OCI-LY7 (cell line): ENCODE data around the gene PGGHG. TPM values are rescaled to one million over a fixed set of nuclear protein-coding genes. Genes with fewer than 3 reads are reported as not detected.

Experiments
- BruUV-seq: library from RNA; stranded (reverse); fragments of 400-500 nt; replicated peaks from 2 replicates; lab custom pipeline; 2021; lab: Mats Ljungman, UMichigan
- CTCF ChIA-PET: fragments of 300-600 bp; sonication (Branson Sonifier 250); formaldehyde crosslinking; loops from one replicate; lab custom pipeline; 2022; ENCODE audit warnings: antibody characterized with exemption; ENCODE audit not compliant: unreplicated experiment; lab: Charles Lee
- POLR2A ChIA-PET: fragments of 300-600 bp; sonication (Branson Sonifier 250); formaldehyde crosslinking; loops from one replicate; lab custom pipeline; 2022; ENCODE audit warnings: antibody characterized with exemption; lab: Charles Lee
- DNase-seq: peaks from one replicate; pipeline ENCODE4 v3.0.0-alpha.2; 2015; ENCODE audit warnings: low spot score
- H2AFZ ChIP-seq: fragments of 200-600 bp; sonication (generic), shearing (Covaris generic); 2 replicates; pipeline ENCODE4 v1.6.1; 2014; ENCODE audit warnings: mild to moderate bottlenecking, antibody characterized with exemption, low read length, moderate library complexity
- H3K27ac ChIP-seq: fragments of 200-600 bp; sonication (generic); 2 replicates; pipeline ENCODE4 v1.5.1; 2014; ENCODE audit warnings: mixed run types, low read depth, mild to moderate bottlenecking, moderate library complexity, low read length, inconsistent platforms; ENCODE audit not compliant: poor library complexity, severe bottlenecking
- H3K36me3 ChIP-seq: fragments of 200-600 bp; sonication (generic); 2 replicates; pipeline ENCODE4 v1.6.1; 2014; ENCODE audit warnings: mild to moderate bottlenecking, antibody characterized with exemption, low read length, moderate library complexity, mixed read lengths; ENCODE audit not compliant: insufficient read depth
- H3K4me1 ChIP-seq: fragments of 200-600 bp; sonication (generic); 2 replicates; pipeline ENCODE4 v1.5.1; 2014; ENCODE audit warnings: mild to moderate bottlenecking, low read length; ENCODE audit not compliant: insufficient read depth, poor library complexity, severe bottlenecking
- H3K4me2 ChIP-seq: fragments of 200-600 bp; sonication (generic); 2 replicates; pipeline ENCODE4 v1.6.1; 2014; ENCODE audit warnings: mild to moderate bottlenecking, low read length
- H3K4me3 ChIP-seq: fragments of 200-600 bp; sonication (generic); 2 replicates; pipeline ENCODE4 v1.5.1; 2014; ENCODE audit warnings: mild to moderate bottlenecking, low read depth, low read length; ENCODE audit not compliant: poor library complexity, severe bottlenecking
- H3K79me2 ChIP-seq: fragments of 200-600 bp; sonication (generic); 2 replicates; pipeline ENCODE4 v1.6.1; 2016; ENCODE audit warnings: low read depth, mild to moderate bottlenecking, low read length, moderate library complexity, mixed read lengths; ENCODE audit not compliant: insufficient read depth
- H3K9me2 ChIP-seq: fragments of 200-600 bp; sonication (generic); 2 replicates; pipeline ENCODE4 v1.6.1; 2016; ENCODE audit warnings: mild to moderate bottlenecking, low read length, mixed read lengths; ENCODE audit not compliant: insufficient read depth
- H3K9me3 ChIP-seq: fragments of 200-600 bp; sonication (generic); 2 replicates; pipeline ENCODE4 v1.6.1; 2014; ENCODE audit warnings: mild to moderate bottlenecking, mixed run types, low read length, mixed read lengths
- H4K20me1 ChIP-seq: fragments of 200-600 bp; sonication (generic); 2 replicates; pipeline ENCODE4 v1.6.1; 2014; ENCODE audit warnings: mild to moderate bottlenecking, antibody characterized with exemption, low read length, moderate library complexity, mixed read lengths; ENCODE audit not compliant: insufficient read depth
- CTCF ChIP-seq: fragments of 200-600 bp; sonication (generic); conservative IDR thresholded peaks from 2 replicates; pipeline ENCODE4 v1.5.1; 2014; ENCODE audit warnings: mild to moderate bottlenecking, antibody characterized with exemption, low read length, moderate library complexity, mixed read lengths
- EZH2phosphoT487 ChIP-seq: fragments of 200-600 bp; sonication (generic); IDR thresholded peaks from 2 replicates; pipeline ENCODE4 v1.6.1; 2018; ENCODE audit warnings: low read depth, borderline replicate concordance, mild to moderate bottlenecking, mixed run types, antibody characterized with exemption, low read length, moderate library complexity, mixed read lengths
- intact Hi-C: fragments of 100-400 bp; cut with micrococcal nuclease; formaldehyde crosslinking; loops from one replicate; pipeline ENCODE4 v1.10.0; 2022; ENCODE audit not compliant: unreplicated experiment
- total RNA-seq, 2 experiments: library from RNA; depleted of rRNA in 1 of 2; stranded (reverse); fragments of >200 nt in 1 of 2; shearing (Covaris generic) in 1 of 2; gene quantifications; 2 replicates each; pipeline ENCODE4 v1.2.3, GENCODE V29; 2014 to 2022

The PGGHG gene
- total RNA-seq, 2 experiments from 2014 or later = 0.93 to 6.3 TPM

GRCh38 chr11:297051-297585 is 8.2 kb downstream of the PGGHG start:
- CTCF ChIA-PET = no interaction called here

GRCh38 chr11:297586-298405 is 8.9 kb downstream of the PGGHG start:
- intact Hi-C loops = no loop called here
- peaks cover under 1% of the 10 kb centered on the region for H3K4me1 ChIP-seq
- POLR2A ChIA-PET = no interaction called here
- no TSS peak for BruUV-seq
- H2AFZ ChIP-seq = no peak overlapping the region
- H3K9me3 ChIP-seq = no peaks in the 10 kb centered on the region
- H3K36me3 ChIP-seq = no peaks in the 10 kb centered on the region
- no peaks in the 10 kb centered on the region for H3K9me2 ChIP-seq
- no peak for DNase-seq
- H3K4me2 ChIP-seq = no peak overlapping the region
- no peak overlapping the region for H3K27ac ChIP-seq
- no peaks in the 10 kb centered on the region for H4K20me1 ChIP-seq
- no peaks in the 10 kb centered on the region for H3K79me2 ChIP-seq
- TF ChIP-seq CTCF = no peak
- TF ChIP-seq EZH2phosphoT487 = no peak
- CTCF ChIA-PET = no interaction called here
- H3K4me3 ChIP-seq = no peak overlapping the region

More at GRCh38 chr11:297051-297585, 8.2 kb downstream of the PGGHG start:
- DNase-seq = no peak
- POLR2A ChIA-PET = no interaction called here
- intact Hi-C loops = no loop called here
- H2AFZ ChIP-seq = no peak overlapping the region
- no peak overlapping the region for H3K4me3 ChIP-seq
- TF ChIP-seq CTCF (no peak), EZH2phosphoT487 (no peak)
- H3K4me1 ChIP-seq = no peaks in the 10 kb centered on the region
- H3K79me2 ChIP-seq = no peaks in the 10 kb centered on the region
- H3K9me3 ChIP-seq = no peaks in the 10 kb centered on the region
- no peaks in the 10 kb centered on the region for H3K36me3 ChIP-seq
- no peak overlapping the region for H3K4me2 ChIP-seq
- no TSS peak for BruUV-seq
- no peaks in the 10 kb centered on the region for H3K9me2 ChIP-seq
- no peaks in the 10 kb centered on the region for H4K20me1 ChIP-seq
- no peak overlapping the region for H3K27ac ChIP-seq
